HCT116 (cell line): Measurements from ENCODE around the gene SERTAD4. TPM values are rescaled to one million over a fixed set of nuclear protein-coding genes. Genes with fewer than 3 reads are reported as not detected.

Experiments used
- ATAC-seq: fragments of 200-7000 bp; cut with Tn5 transposase; 2 replicates; pipeline ENCODE4 v1.9.1; 2020; ENCODE audit warnings: mild to moderate bottlenecking, moderate library complexity
- BruUV-seq: library from RNA; stranded (reverse); fragments of 400-500 nt; replicated peaks from 2 replicates; lab custom pipeline; 2021; lab: Mats Ljungman, UMichigan
- CTCF ChIA-PET: fragments of 300-600 bp; sonication (Branson Sonifier 250); formaldehyde crosslinking; loops from one replicate; lab custom pipeline; 2021; ENCODE audit warnings: antibody characterized with exemption; lab: Charles Lee
- POLR2A ChIA-PET: fragments of 300-600, 350-600 bp; sonication (Branson Sonifier 250); formaldehyde crosslinking; loops from one replicate; lab custom pipeline; 2021; ENCODE audit warnings: antibody characterized with exemption; lab: Charles Lee
- RAD21 ChIA-PET, 2 experiments: fragments of 300-600 bp; sonication (Branson Sonifier 250); formaldehyde crosslinking; loops; one replicate each; lab custom pipeline; 2023; ENCODE audit warnings: low total read pairs in 2 of 2; ENCODE audit not compliant: uncharacterized antibody in 2 of 2, unreplicated experiment in 2 of 2, low non-redundant PET in 1 of 2; lab: Charles Lee
- DNase-seq: peaks from one replicate; pipeline ENCODE4 v3.0.0-alpha.2; 2010; ENCODE audit warnings: low read depth, low spot score
- H2AFZ ChIP-seq: fragments of 200-600 bp; shearing (Covaris generic), sonication (generic); 2 replicates; pipeline ENCODE4 v1.6.1; 2017; ENCODE audit warnings: low read depth, mixed run types, mixed read lengths, antibody characterized with exemption, low read length; ENCODE audit not compliant: poor library complexity, severe bottlenecking
- H3K27ac ChIP-seq: 2 replicates; pipeline ENCODE4 v1.5.1; 2012; ENCODE audit warnings: low read depth, low read length
- H3K27me3 ChIP-seq: fragments of 200-600 bp; sonication (generic); 2 replicates; pipeline ENCODE4 v1.6.1; 2016; ENCODE audit warnings: mixed run types, low read length, mixed read lengths; ENCODE audit not compliant: insufficient read depth
- H3K36me3 ChIP-seq, 2 experiments: fragments of 200-500 bp in 1 of 2; fragments of 200-600 bp in 1 of 2; sonication (Bioruptor generic) in 1 of 2; sonication (generic) in 1 of 2; 2 replicates each; pipeline versions ENCODE4 v1.5.1 to v1.6.1; 2014 to 2016; ENCODE audit warnings: low read length in 2 of 2, inconsistent platforms in 1 of 2, mixed read lengths in 1 of 2, mixed run types in 1 of 2; ENCODE audit not compliant: insufficient read depth in 2 of 2, control insufficient read depth in 1 of 2
- H3K4me1 ChIP-seq, 2 experiments: fragments of 200-600 bp in 1 of 2; sonication (generic) in 1 of 2; 2 replicates each; pipeline versions ENCODE4 v1.5.1 to v1.6.1; 2012 to 2017; ENCODE audit warnings: low read length in 2 of 2, inconsistent platforms in 1 of 2, mild to moderate bottlenecking in 1 of 2, mixed read lengths in 1 of 2, mixed run types in 1 of 2, moderate library complexity in 1 of 2; ENCODE audit not compliant: insufficient read depth in 2 of 2, control insufficient read depth in 1 of 2
- H3K4me2 ChIP-seq: fragments of 200-600 bp; sonication (generic); 2 replicates; pipeline ENCODE4 v1.6.1; 2017; ENCODE audit warnings: mixed run types, low read length, mixed read lengths
- H3K4me3 ChIP-seq, 2 experiments: fragments of 200-600 bp in 1 of 2; sonication (generic) in 1 of 2; replicated peaks in 1 of 2; 2 replicates each; pipeline ENCODE4 v1.5.1; 2011 to 2016; ENCODE audit warnings: low read length in 2 of 2, control low read depth in 1 of 2, low read depth in 1 of 2, mild to moderate bottlenecking in 1 of 2, mixed read lengths in 1 of 2, mixed run types in 1 of 2
- H3K79me2 ChIP-seq: fragments of 200-600 bp; sonication (generic); 2 replicates; pipeline ENCODE4 v1.6.1; 2017; ENCODE audit warnings: mild to moderate bottlenecking, mixed run types, low read length, moderate library complexity, mixed read lengths; ENCODE audit not compliant: insufficient read depth
- H3K9ac ChIP-seq: fragments of 200-600 bp; sonication (generic); 2 replicates; pipeline ENCODE4 v1.6.1; 2016; ENCODE audit warnings: low read length, mixed read lengths
- H3K9me2 ChIP-seq: fragments of 200-600 bp; sonication (generic), shearing (Covaris generic); 2 replicates; pipeline ENCODE4 v1.6.1; 2017; ENCODE audit warnings: mixed run types, mild to moderate bottlenecking, moderate library complexity; ENCODE audit not compliant: insufficient read depth
- H3K9me3 ChIP-seq, 2 experiments: fragments of 200-500 bp in 1 of 2; fragments of 200-600 bp in 1 of 2; sonication (Bioruptor generic) in 1 of 2; sonication (generic) in 1 of 2; 2 replicates each; pipeline ENCODE4 v1.6.1; 2014 to 2017; ENCODE audit warnings: low read length in 2 of 2, mixed read lengths in 2 of 2, inconsistent platforms in 1 of 2, low read depth in 1 of 2, mild to moderate bottlenecking in 1 of 2, mixed run types in 1 of 2, moderate library complexity in 1 of 2; ENCODE audit not compliant: control insufficient read depth in 1 of 2, insufficient read depth in 1 of 2
- H4K20me1 ChIP-seq: fragments of 200-600 bp; sonication (generic), shearing (Covaris generic); 2 replicates; pipeline ENCODE4 v1.6.1; 2017; ENCODE audit warnings: mixed run types, mild to moderate bottlenecking, moderate library complexity; ENCODE audit not compliant: insufficient read depth
- CBX3 ChIP-seq: IDR thresholded peaks from 2 replicates; pipeline ENCODE4 v1.6.1; 2012; ENCODE audit warnings: low read depth
- ELF1 ChIP-seq: IDR thresholded peaks from 2 replicates; pipeline ENCODE4 v1.6.1; 2012; ENCODE audit warnings: low read depth, borderline replicate concordance
- FOSL1 ChIP-seq: IDR thresholded peaks from 2 replicates; pipeline ENCODE4 v1.6.1; 2012; ENCODE audit warnings: low read depth
- JUND ChIP-seq: IDR thresholded peaks from 2 replicates; pipeline ENCODE4 v1.6.1; 2012
- POLR2A ChIP-seq: IDR thresholded peaks from 2 replicates; pipeline ENCODE4 v1.7.0; 2011; ENCODE audit warnings: borderline replicate concordance; ENCODE audit not compliant: insufficient read depth, insufficient read length; ENCODE audit errors: extremely low read depth
- POLR2AphosphoS5 ChIP-seq: IDR thresholded peaks from 2 replicates; pipeline ENCODE4 v1.6.1; 2011; ENCODE audit warnings: mild to moderate bottlenecking, low read depth, low read length, moderate library complexity
- SRF ChIP-seq: IDR thresholded peaks from 2 replicates; pipeline ENCODE4 v1.6.1; 2012; ENCODE audit warnings: low read depth
- TCF7L2 ChIP-seq: IDR thresholded peaks from 2 replicates; pipeline ENCODE4 v1.7.0; 2011; ENCODE audit warnings: borderline replicate concordance, inconsistent platforms; ENCODE audit not compliant: insufficient read depth, insufficient read length; ENCODE audit errors: extremely low read depth
- YY1 ChIP-seq: IDR thresholded peaks from 2 replicates; pipeline ENCODE4 v1.6.1; 2011; ENCODE audit warnings: low read length, low read depth, moderate library complexity, mild to moderate bottlenecking; ENCODE audit not compliant: insufficient replicate concordance; ENCODE audit errors: extremely low read depth
- ZFX ChIP-seq: fragments of 450-650 bp; IDR thresholded peaks from 2 replicates; pipeline ENCODE4 v1.6.1; 2017
- intact Hi-C: fragments of 100-400 bp; cut with micrococcal nuclease; formaldehyde crosslinking; loops from 2 replicates; pipeline ENCODE4 v1.10.0; 2022
- total RNA-seq: library from RNA; stranded (reverse); gene quantifications from one replicate; pipeline ENCODE4 v1.2.1, GENCODE V29; 2021; ENCODE audit not compliant: unreplicated experiment
- TF ChIP-seq, protein P1 (sequence below): IDR thresholded peaks from 2 replicates; pipeline ENCODE4 v1.6.1; 2011; ENCODE audit warnings: mild to moderate bottlenecking, low read length, moderate library complexity; ENCODE audit not compliant: insufficient replicate concordance; ENCODE audit errors: extremely low read depth
- TF ChIP-seq, protein P2 (sequence below): IDR thresholded peaks from 2 replicates; pipeline ENCODE4 v1.6.1; 2012
- TF ChIP-seq, protein P3 (sequence below), 3 experiments: fragments of 200-600 bp in 1 of 3; sonication (generic) in 1 of 3; IDR thresholded peaks in 2 of 3; conservative IDR thresholded peaks in 1 of 3; 2 replicates each; pipeline ENCODE4 v1.5.1; 2012 to 2017; ENCODE audit warnings: low read depth in 2 of 3, low read length in 2 of 3, antibody characterized with exemption in 1 of 3, borderline replicate concordance in 1 of 3, control low read depth in 1 of 3, mild to moderate bottlenecking in 1 of 3, mixed read lengths in 1 of 3, mixed run types in 1 of 3, moderate library complexity in 1 of 3; ENCODE audit not compliant: insufficient read depth in 1 of 3
- TF ChIP-seq, protein P4 (sequence below): IDR thresholded peaks from 2 replicates; pipeline ENCODE4 v1.6.1; 2012

The SERTAD4 gene
- total RNA-seq, 1 experiment from 2014 or later: 0.07 TPM

DNA sequence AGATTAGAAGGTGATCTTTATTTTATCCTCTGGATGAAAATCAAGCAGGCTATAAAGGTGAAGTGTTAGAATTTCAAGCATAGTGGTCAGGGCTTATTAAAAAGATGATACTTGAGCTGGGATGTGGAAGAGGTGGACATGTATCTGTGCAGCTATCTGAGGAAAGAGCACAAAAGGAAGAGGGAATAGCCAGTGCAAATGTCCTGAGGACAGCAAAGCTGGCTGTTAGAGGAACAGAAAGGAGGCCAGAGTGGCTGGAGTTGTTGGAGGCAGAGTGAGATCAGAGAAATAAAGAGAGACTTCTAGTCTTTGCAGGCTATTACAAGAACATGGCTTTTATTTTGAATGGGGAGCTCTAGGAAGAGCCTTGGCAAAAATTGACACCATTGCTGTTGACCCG, 4.4 kb upstream of the SERTAD4 start (continued):
- TF ChIP-seq YY1 (no peak), JUND (no peak), ELF1 (no peak), FOSL1 (no peak), TCF7L2 (no peak)
- TF ChIP-seq, protein P1, sequence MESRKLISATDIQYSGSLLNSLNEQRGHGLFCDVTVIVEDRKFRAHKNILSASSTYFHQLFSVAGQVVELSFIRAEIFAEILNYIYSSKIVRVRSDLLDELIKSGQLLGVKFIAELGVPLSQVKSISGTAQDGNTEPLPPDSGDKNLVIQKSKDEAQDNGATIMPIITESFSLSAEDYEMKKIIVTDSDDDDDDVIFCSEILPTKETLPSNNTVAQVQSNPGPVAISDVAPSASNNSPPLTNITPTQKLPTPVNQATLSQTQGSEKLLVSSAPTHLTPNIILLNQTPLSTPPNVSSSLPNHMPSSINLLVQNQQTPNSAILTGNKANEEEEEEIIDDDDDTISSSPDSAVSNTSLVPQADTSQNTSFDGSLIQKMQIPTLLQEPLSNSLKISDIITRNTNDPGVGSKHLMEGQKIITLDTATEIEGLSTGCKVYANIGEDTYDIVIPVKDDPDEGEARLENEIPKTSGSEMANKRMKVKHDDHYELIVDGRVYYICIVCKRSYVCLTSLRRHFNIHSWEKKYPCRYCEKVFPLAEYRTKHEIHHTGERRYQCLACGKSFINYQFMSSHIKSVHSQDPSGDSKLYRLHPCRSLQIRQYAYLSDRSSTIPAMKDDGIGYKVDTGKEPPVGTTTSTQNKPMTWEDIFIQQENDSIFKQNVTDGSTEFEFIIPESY: no peak

DNA sequence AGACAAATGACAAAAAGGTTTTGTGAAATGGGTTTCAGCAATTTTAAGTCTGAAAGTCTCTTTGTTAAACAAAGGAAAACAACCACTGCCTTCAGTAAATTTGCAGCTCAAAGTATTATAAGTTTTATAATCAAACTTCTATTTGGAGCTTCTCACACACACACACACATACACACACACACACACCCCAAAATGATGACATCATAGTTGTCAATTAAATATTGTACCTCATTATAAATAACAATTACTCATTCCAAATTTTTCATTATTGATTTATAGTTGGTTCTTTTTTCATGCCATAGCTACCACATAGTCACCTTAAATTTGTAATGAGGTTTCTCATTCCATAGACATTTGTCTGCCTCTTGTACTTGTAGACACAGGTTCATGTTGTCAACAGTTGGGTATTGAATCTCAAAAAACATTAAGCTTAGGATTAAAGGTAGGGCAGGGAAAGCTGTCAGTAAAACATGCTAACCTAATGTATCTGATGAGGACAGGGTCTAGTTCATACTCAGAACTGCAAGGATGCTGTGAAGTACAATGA, 2.4 kb upstream of the SERTAD4 start:
- H3K9me3 ChIP-seq: no peaks in the 10 kb centered on the region

More for the DNA sequence above, 2.4 kb upstream of the SERTAD4 start:
- RAD21 ChIA-PET: no interaction called here
- no peak overlapping the region for H3K27ac ChIP-seq
- BruUV-seq: no TSS peak
- no peaks in the 10 kb centered on the region for H3K79me2 ChIP-seq
- peaks cover 7 to 21% of the 10 kb centered on the region in 2 experiments; a peak in 2 of 4 replicates for H3K4me1 ChIP-seq
- no peak overlapping the region for H2AFZ ChIP-seq
- TF ChIP-seq POLR2A (no peak), CBX3 (no peak), JUND (no peak), ZFX (no peak), FOSL1 (no peak), ELF1 (no peak), TCF7L2 (no peak), SRF (no peak), POLR2AphosphoS5 (no peak)
- TF ChIP-seq, protein P2, sequence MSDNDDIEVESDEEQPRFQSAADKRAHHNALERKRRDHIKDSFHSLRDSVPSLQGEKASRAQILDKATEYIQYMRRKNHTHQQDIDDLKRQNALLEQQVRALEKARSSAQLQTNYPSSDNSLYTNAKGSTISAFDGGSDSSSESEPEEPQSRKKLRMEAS: no peak
- TF ChIP-seq, protein P3, sequence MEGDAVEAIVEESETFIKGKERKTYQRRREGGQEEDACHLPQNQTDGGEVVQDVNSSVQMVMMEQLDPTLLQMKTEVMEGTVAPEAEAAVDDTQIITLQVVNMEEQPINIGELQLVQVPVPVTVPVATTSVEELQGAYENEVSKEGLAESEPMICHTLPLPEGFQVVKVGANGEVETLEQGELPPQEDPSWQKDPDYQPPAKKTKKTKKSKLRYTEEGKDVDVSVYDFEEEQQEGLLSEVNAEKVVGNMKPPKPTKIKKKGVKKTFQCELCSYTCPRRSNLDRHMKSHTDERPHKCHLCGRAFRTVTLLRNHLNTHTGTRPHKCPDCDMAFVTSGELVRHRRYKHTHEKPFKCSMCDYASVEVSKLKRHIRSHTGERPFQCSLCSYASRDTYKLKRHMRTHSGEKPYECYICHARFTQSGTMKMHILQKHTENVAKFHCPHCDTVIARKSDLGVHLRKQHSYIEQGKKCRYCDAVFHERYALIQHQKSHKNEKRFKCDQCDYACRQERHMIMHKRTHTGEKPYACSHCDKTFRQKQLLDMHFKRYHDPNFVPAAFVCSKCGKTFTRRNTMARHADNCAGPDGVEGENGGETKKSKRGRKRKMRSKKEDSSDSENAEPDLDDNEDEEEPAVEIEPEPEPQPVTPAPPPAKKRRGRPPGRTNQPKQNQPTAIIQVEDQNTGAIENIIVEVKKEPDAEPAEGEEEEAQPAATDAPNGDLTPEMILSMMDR (IDR thresholded peaks at IDR 0.05 in 2 of 3, conservative IDR thresholded peaks at IDR 0.05 in 1 of 3; ENCODE audit: borderline replicate concordance in 1 of 3, insufficient read depth in 1 of 3, low read depth in 2 of 3, low read length in 2 of 3): no peak
- TF ChIP-seq, protein P1: no peak
- TF ChIP-seq, protein P4, sequence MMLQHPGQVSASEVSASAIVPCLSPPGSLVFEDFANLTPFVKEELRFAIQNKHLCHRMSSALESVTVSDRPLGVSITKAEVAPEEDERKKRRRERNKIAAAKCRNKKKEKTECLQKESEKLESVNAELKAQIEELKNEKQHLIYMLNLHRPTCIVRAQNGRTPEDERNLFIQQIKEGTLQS: no peak
- H3K36me3 ChIP-seq: no peaks in the 10 kb centered on the region
- POLR2A ChIA-PET: no interaction called here
- DNase-seq (no peak), ATAC-seq (no peak)
- no peaks in the 10 kb centered on the region for H3K9me2 ChIP-seq
- H3K4me3 ChIP-seq: no peak overlapping the region
- H3K27me3 ChIP-seq: peaks cover 41% of the 10 kb centered on the region
- no peaks in the 10 kb centered on the region for H4K20me1 ChIP-seq
- CTCF ChIA-PET: no interaction called here
- H3K4me2 ChIP-seq: no peak overlapping the region
- no peak overlapping the region for H3K9ac ChIP-seq
- intact Hi-C loops: no loop called here
